Adrenal gland (tissue), 12 donors: ENCODE data around the gene NCBP2. TPM values are rescaled to one million over a fixed set of nuclear protein-coding genes. Genes with fewer than 3 reads are reported as not detected.

Experiments
- DNase-seq, 7 donors: peaks; one replicate each; pipeline ENCODE4 v3.0.0-alpha.2; 2019 to 2020
- H3K27ac ChIP-seq, 5 donors: fragments of 200-600 bp; sonication (generic) in 4 of 5; 1 replicate in 3 of 5; 2 replicates in 2 of 5; pipeline versions ENCODE4 v1.5.1 to v1.8.0; 2016 to 2020; ENCODE audit warnings: mild to moderate bottlenecking in 1 of 5
- H3K27me3 ChIP-seq: fragments of 200-600 bp; 2 replicates; pipeline ENCODE4 v1.8.0; 2021
- H3K36me3 ChIP-seq, 2 donors: fragments of 200-600 bp; replicated peaks in 1 of 2; 1 replicate in 1 of 2; 2 replicates in 1 of 2; pipeline versions ENCODE4 v1.5.1 to v1.8.0; 2018 to 2022
- H3K4me1 ChIP-seq, 2 donors: fragments of 200-600 bp; replicated peaks in 1 of 2; 1 replicate in 1 of 2; 2 replicates in 1 of 2; pipeline versions ENCODE4 v1.5.1 to v1.8.0; 2018 to 2021
- H3K4me3 ChIP-seq, 4 donors: fragments of 200-600 bp; sonication (generic) in 3 of 4; one replicate each; pipeline ENCODE4 v1.5.1; 2016 to 2018
- H3K9me3 ChIP-seq, 3 donors: fragments of 200-600 bp; sonication (generic) in 1 of 3; replicated peaks in 1 of 3; 1 replicate in 2 of 3; 2 replicates in 1 of 3; pipeline versions ENCODE4 v1.5.1 to v1.8.0; 2016 to 2021
- CTCF ChIP-seq, 6 experiments: fragments of 450-650 bp in 4 of 6; fragments of 200-600 bp in 2 of 6; sonication (generic) in 1 of 6; IDR thresholded peaks; 1 replicate in 5 of 6; 2 replicates in 1 of 6; pipeline versions ENCODE4 v1.5.1 to v1.8.0; 2016 to 2021; ENCODE audit warnings: antibody characterized with exemption in 6 of 6, mild to moderate bottlenecking in 2 of 6, moderate library complexity in 1 of 6
- POLR2A ChIP-seq, 2 donors: fragments of 450-650 bp; IDR thresholded peaks; one replicate each; pipeline ENCODE4 v1.6.1; 2017; ENCODE audit warnings: antibody characterized with exemption in 2 of 2, mild to moderate bottlenecking in 2 of 2, moderate library complexity in 1 of 2
- WGBS, 4 donors: extraction: QIAGEN DNeasy Blood & Tissue Kit in 2 of 4; methylation state at CpG; one replicate each; pipeline versions ENCODE4 v1.1.5 to v1.1.7; 2013 to 2017; 5-methylcytosine and 5-hydroxymethylcytosine counted together
- intact Hi-C, 2 donors: fragments of 100-400 bp; cut with DNase I; formaldehyde crosslinking; loops; one replicate each; pipeline versions ENCODE4 v1.14.1 to v1.15.0; 2022 to 2023
- polyA plus RNA-seq, 3 donors: library from polyadenylated mRNA; stranded (reverse); fragments of 200-250 nt in 2 of 3; fragments of 350-450 nt in 1 of 3; fragmentation: Illumina TruSeq in 1 of 3; extraction: RNeasy Lipid Tissue Mini Kit (QIAGEN cat#74804) in 1 of 3; gene quantifications; one replicate each; pipeline ENCODE4 v1.2.3, GENCODE V29; 2013 to 2014
- total RNA-seq, 9 donors: library from RNA; depleted of rRNA in 4 of 9; stranded (reverse); fragments of >200 nt in 4 of 9; fragments of 120-200 nt in 1 of 9; fragmentation: NEBNext Ultra II Directional in 1 of 9; extraction: Animal tissue kit (Norgen Biotek cat#: 25700) in 1 of 9; gene quantifications; one replicate each; pipeline versions ENCODE4 v1.1.0 to v1.2.4, GENCODE V29; 2013 to 2023
- donor health status: healthy with polysubstance abuse.
- donor health status: Bipolar disorder and iron deficiency.
- donor health status: DM: yes; HTN: yes; CAD: no.
- donor health status: DM: no; HTN: no; CAD: no.
- donor health status: DM: no; HTN: no; CAD: no.
- donor health status: DM: yes; HTN: yes; CAD: no.

NCBP2 gene
- total and polyA plus RNA-seq, 12 donors: 38.5 to 100 (median 56.7) TPM

- Histone ChIP-seq H3K36me3 (peaks cover 0 to 43% of the 10 kb centered on the region in 2 donors), H3K4me3 (no peak overlapping the region), H3K4me1 (peaks cover 0 to 4% of the 10 kb centered on the region in 2 donors), H3K27me3 (no peaks in the 10 kb centered on the region), H3K27ac (no peak overlapping the region), H3K9me3 (no peaks in the 10 kb centered on the region)
- no peak for DNase-seq
- intact Hi-C loops: no loop called here
- TF ChIP-seq CTCF (IDR thresholded peaks at IDR 0.05) (no peak), POLR2A (IDR thresholded peaks at IDR 0.05) (no peak)
- 90 to 97% (median 93%) methylated on average over 7 of the region's 7 CpGs for WGBS, 4 donors
Observed at GRCh38 chr3:196927571-196928453, 14.5 kb downstream of the NCBP2 start.

DNA sequence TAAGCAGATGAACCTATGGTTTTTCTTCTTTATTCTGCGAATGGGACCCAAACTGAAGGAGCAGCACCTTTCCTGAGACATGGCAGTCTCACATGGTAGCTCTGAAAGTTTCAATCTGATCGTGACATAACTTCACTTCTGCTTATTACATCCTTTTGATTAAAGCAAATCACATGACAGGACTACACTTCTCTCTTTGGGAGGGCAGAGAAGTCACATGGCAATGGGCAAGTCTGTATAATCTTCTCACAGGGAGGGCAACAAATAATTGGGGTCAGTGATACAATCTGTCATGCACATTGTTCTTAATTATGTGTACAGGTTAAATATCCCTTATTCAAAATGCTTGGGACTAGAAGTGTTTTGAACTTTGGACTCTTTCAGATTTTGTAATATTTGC is 21.6 kb downstream of the NCBP2 start:
- Histone ChIP-seq H3K36me3 (peaks cover 0 to 5% of the 10 kb centered on the region in 2 donors), H3K9me3 (no peaks in the 10 kb centered on the region), H3K4me1 (peaks cover 0 to 4% of the 10 kb centered on the region in 2 donors), H3K27ac (no peak overlapping the region), H3K27me3 (no peaks in the 10 kb centered on the region), H3K4me3 (no peak overlapping the region)
- DNase-seq: no peak
- no peak for TF ChIP-seq POLR2A (IDR thresholded peaks at IDR 0.05)
- TF ChIP-seq CTCF (IDR thresholded peaks at IDR 0.05): no peak
- 60 to 88% (median 74%) methylated on average over 2 of the region's 2 CpGs for WGBS, 4 donors
- intact Hi-C loops: no loop called here

GRCh38 chr3:196918968-196919367 is 23.4 kb downstream of the NCBP2 start:
- H3K36me3 ChIP-seq: peaks cover 0 to 13% of the 10 kb centered on the region in 2 donors
- DNase-seq: no peak

GRCh38 chr3:196916995-196917394 is 25.3 kb downstream of the NCBP2 start:
- intact Hi-C loops: no loop called here
- peaks cover 0 to 8% of the 10 kb centered on the region in 2 donors for H3K36me3 ChIP-seq
- no peaks in the 10 kb centered on the region for H3K9me3 ChIP-seq
- H3K4me3 ChIP-seq: no peak overlapping the region
- DNase-seq: no peak
- no peaks in the 10 kb centered on the region for H3K27me3 ChIP-seq
- no peaks in the 10 kb centered on the region for H3K4me1 ChIP-seq
- TF ChIP-seq CTCF (IDR thresholded peaks at IDR 0.05) (no peak), POLR2A (IDR thresholded peaks at IDR 0.05) (no peak)
- WGBS, 4 donors: 98 to 100% (median 99%) methylated on average over 3 of the region's 3 CpGs
- no peak overlapping the region for H3K27ac ChIP-seq

More at GRCh38 chr3:196918968-196919367, 23.4 kb downstream of the NCBP2 start:
- intact Hi-C loops: no loop called here
- Histone ChIP-seq H3K27me3 (no peaks in the 10 kb centered on the region), H3K9me3 (no peaks in the 10 kb centered on the region), H3K27ac (no peak overlapping the region), H3K4me1 (no peaks in the 10 kb centered on the region), H3K4me3 (no peak overlapping the region)
- no peak for TF ChIP-seq POLR2A (IDR thresholded peaks at IDR 0.05)
- no peak for TF ChIP-seq CTCF (IDR thresholded peaks at IDR 0.05)
- 90 to 95% (median 92%) methylated on average over 2 of the region's 2 CpGs for WGBS, 4 donors
